Karpas-422 (cell line): Measurements from ENCODE around the gene KLHL7. TPM values are rescaled to one million over a fixed set of nuclear protein-coding genes. Genes with fewer than 3 reads are reported as not detected.

Source experiments
- total RNA-seq: library from RNA; depleted of rRNA; stranded (reverse); fragments of >200 nt; shearing (Covaris generic); gene quantifications from 2 replicates; pipeline ENCODE4 v1.2.3, GENCODE V29; 2014; ENCODE audit warnings: low replicate concordance; rRNA removed

KLHL7 gene
- total RNA-seq, 1 experiment from 2014 or later: 20.2 TPM

Other genes starting within 250 kb of the KLHL7 start
- gene HYCC1, start 91.7 kb upstream of the KLHL7 start, total RNA-seq: 2.9 and 3.4 TPM in 2 replicates
- gene NUP42, start 76.3 kb downstream of the KLHL7 start, total RNA-seq: 68.6 and 94.8 TPM in 2 replicates
- 6.3 and 11.8 TPM in 2 replicates for gene GPNMB, start 141.0 kb downstream of the KLHL7 start, total RNA-seq
- gene MALSU1, start 193.6 kb downstream of the KLHL7 start, total RNA-seq: 92.2 and 169 TPM in 2 replicates